Spleen (tissue), 7 donors: Measurements from ENCODE around the gene CIZ1.

ENCODE experiments used
- POLR2A ChIP-seq, 3 donors: fragments of 450-650 bp; IDR thresholded peaks; one replicate each; pipeline ENCODE4 v1.5.1; 2017; ENCODE audit warnings: antibody characterized with exemption in 3 of 3, mild to moderate bottlenecking in 1 of 3
- POLR2AphosphoS5 ChIP-seq, 3 donors: sonication (generic); formaldehyde crosslinking; IDR thresholded peaks; one replicate each; pipeline ENCODE4 v1.5.1; 2017; ENCODE audit warnings: antibody characterized with exemption in 3 of 3
- TF ChIP-seq, protein P1 (sequence below), 11 experiments: fragments of 200-600 bp in 7 of 11; fragments of 450-650 bp in 4 of 11; sonication (generic) in 4 of 11; IDR thresholded peaks in 8 of 11; conservative IDR thresholded peaks in 3 of 11; 1 replicate in 7 of 11; 2 replicates in 4 of 11; pipeline versions ENCODE4 v1.4.0 to v1.8.0; 2016 to 2021; ENCODE audit warnings: antibody characterized with exemption in 11 of 11, inconsistent platforms in 4 of 11, mild to moderate bottlenecking in 1 of 11
- donor health status: DM: no; HTN: no; CAD: no; lungs with moderate emphysema.
- donor health status: DM: no; HTN: no; CAD: no.
- donor health status: DM: no; HTN: no; CAD: no.

DNA sequence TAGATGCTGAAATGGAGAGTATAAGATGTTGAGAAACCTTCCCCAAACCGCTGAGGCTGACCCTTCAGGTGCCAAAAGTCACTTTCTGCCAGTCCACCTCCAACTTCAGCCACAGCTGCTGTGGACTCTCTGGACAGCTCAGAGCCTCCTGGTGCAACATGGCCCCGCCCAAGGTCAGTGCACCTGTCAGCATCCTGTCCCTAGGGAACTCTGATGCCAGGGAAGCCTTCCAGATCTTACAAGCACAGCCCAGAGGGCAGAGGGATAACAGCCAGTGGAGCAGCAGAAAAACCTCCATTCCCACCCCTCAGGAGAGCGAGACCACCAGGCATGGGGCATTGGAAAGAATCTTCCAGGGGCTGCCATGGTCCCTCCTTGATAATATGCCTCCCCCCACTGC is 53.4 kb downstream of the CIZ1 start:
- TF ChIP-seq, protein P1, sequence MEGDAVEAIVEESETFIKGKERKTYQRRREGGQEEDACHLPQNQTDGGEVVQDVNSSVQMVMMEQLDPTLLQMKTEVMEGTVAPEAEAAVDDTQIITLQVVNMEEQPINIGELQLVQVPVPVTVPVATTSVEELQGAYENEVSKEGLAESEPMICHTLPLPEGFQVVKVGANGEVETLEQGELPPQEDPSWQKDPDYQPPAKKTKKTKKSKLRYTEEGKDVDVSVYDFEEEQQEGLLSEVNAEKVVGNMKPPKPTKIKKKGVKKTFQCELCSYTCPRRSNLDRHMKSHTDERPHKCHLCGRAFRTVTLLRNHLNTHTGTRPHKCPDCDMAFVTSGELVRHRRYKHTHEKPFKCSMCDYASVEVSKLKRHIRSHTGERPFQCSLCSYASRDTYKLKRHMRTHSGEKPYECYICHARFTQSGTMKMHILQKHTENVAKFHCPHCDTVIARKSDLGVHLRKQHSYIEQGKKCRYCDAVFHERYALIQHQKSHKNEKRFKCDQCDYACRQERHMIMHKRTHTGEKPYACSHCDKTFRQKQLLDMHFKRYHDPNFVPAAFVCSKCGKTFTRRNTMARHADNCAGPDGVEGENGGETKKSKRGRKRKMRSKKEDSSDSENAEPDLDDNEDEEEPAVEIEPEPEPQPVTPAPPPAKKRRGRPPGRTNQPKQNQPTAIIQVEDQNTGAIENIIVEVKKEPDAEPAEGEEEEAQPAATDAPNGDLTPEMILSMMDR (IDR thresholded peaks at IDR 0.05 in 8 of 11, conservative IDR thresholded peaks at IDR 0.05 in 3 of 11) = no peak
- TF ChIP-seq POLR2AphosphoS5 (IDR thresholded peaks at IDR 0.05) = no peak
- TF ChIP-seq POLR2A (IDR thresholded peaks at IDR 0.05) = no peak
